ENCODE measurements around the gene STX3.

STX3 gene

DNA sequence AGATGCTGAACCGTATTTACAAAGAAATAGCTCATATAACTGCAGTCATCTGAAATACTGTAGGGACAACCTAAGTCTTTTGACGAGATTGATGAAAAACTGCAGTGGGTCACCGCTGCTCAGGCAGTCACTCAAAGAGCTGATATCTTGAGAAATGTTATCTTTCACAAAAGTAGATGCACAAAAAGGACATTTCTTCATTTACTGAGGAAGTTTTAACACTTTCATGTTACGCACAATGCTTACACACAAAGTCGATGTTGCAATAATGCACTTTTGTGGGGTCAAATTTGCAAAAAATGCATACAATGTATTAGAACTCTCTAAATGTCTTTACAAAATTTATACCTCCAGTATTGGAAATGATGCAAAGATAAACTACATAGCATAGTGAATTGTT lies 25.3 kb upstream of the STX3 start:
- H3K4me1 Mint-ChIP-seq, result peaks cover 7% of the 10 kb centered on the region
- DNase-seq (ENCODE audit: low spot score in 2 of 2) (no peak), ATAC-seq (replicated peaks; ENCODE audit: extremely low read depth, poor library complexity, severe bottlenecking) (no peak)
- H3K4me3 Mint-ChIP-seq, result no peak overlapping the region
- no peaks in the 10 kb centered on the region for H3K36me3 Mint-ChIP-seq (ENCODE audit: insufficient read depth)
- peaks cover under 1% of the 10 kb centered on the region for H3K27me3 Mint-ChIP-seq
- H3K9me3 Mint-ChIP-seq, result no peaks in the 10 kb centered on the region
- H3K27ac Mint-ChIP-seq (ENCODE audit: low read depth), result no peak overlapping the region

DNA sequence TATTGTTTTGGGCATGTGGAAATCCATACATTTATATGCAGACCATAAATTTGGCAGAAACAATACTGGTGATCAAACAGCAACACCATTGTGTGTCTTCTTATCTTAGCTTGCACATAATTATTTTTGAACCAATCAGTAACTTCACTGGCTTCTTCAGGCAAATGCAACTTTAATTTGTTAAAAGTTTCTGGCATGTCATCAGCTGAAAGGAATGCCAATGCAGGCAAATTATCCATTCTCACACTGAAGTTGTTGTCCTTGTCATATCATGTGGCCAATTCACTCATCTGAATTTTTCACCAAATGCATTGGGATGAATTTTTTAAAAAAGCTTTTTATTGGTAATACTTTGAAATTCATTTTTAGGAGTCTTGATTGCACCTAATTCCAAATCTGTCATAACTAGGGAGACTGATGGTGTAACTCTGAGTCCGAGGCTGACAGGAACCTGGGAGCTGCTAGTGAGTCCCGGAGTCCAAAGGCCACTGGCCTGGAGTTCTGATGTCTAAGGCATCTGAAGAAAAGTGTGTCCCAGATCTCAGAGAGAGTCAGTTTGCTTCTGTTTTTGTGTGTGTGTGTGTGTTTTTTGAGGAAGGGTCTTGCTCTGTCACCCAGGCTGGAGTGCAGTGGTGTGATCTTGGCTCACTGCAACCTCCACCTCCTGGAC lies 24.1 kb upstream of the STX3 start:
- DNase-seq (ENCODE audit: low spot score in 2 of 2), result no peak
- H3K36me3 Mint-ChIP-seq (ENCODE audit: insufficient read depth), result no peaks in the 10 kb centered on the region
- no peaks in the 10 kb centered on the region for H3K9me3 Mint-ChIP-seq
- H3K4me3 Mint-ChIP-seq, result no peak overlapping the region
- peaks cover 7% of the 10 kb centered on the region for H3K4me1 Mint-ChIP-seq
- no peaks in the 10 kb centered on the region for H3K27me3 Mint-ChIP-seq
- H3K27ac Mint-ChIP-seq (ENCODE audit: low read depth), result no peak overlapping the region
- no peak for ATAC-seq (replicated peaks; ENCODE audit: extremely low read depth, poor library complexity, severe bottlenecking)

DNA sequence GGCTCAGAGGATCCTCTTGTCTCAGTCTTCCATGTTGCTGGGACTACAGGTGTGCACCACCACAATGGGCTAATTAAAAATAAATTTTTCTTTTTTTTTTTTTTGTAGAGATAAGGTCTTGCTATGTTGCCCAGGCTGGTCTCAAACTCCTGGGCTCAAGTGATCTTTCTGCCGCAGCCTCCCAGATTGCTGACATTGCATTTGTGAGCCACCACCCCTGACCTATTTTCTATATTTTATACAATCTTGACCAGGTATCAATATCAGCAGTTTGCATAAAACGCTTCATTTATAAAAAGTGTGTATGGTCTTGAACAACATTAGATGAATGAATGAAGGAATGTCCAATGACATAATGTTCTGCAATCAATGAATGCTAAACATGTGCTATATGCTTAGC lies 9.1 kb upstream of the STX3 start:
- Mint-ChIP-seq H3K9me3 (no peaks in the 10 kb centered on the region), H3K27ac (ENCODE audit: low read depth) (no peak overlapping the region)
- no peak for ATAC-seq (replicated peaks; ENCODE audit: extremely low read depth, poor library complexity, severe bottlenecking)

GRCh38 chr11:59753650-59754493 lies 1.3 kb upstream of the STX3 start:
- DNase-seq (ENCODE audit: low spot score in 2 of 2) (peak; percentile 64 to 79), ATAC-seq (replicated peaks; ENCODE audit: extremely low read depth, poor library complexity, severe bottlenecking) (peak; percentile 61)
- Mint-ChIP-seq H3K27ac (ENCODE audit: low read depth) (peak overlapping the region; percentile 82), H3K27me3 (peaks cover 19% of the 10 kb centered on the region), H3K4me1 (peaks cover 31% of the 10 kb centered on the region), H3K36me3 (ENCODE audit: insufficient read depth) (peaks cover 10% of the 10 kb centered on the region), H3K4me3 (peak overlapping the region; percentile 93), H3K9me3 (no peaks in the 10 kb centered on the region)

More for the DNA sequence above, 9.1 kb upstream of the STX3 start:
- H3K27me3 Mint-ChIP-seq, result peaks cover 60% of the 10 kb centered on the region
- no peak for DNase-seq (ENCODE audit: low spot score in 2 of 2)
- H3K4me1 Mint-ChIP-seq, result no peaks in the 10 kb centered on the region
- H3K4me3 Mint-ChIP-seq, result no peak overlapping the region
- no peaks in the 10 kb centered on the region for H3K36me3 Mint-ChIP-seq (ENCODE audit: insufficient read depth)

DNA sequence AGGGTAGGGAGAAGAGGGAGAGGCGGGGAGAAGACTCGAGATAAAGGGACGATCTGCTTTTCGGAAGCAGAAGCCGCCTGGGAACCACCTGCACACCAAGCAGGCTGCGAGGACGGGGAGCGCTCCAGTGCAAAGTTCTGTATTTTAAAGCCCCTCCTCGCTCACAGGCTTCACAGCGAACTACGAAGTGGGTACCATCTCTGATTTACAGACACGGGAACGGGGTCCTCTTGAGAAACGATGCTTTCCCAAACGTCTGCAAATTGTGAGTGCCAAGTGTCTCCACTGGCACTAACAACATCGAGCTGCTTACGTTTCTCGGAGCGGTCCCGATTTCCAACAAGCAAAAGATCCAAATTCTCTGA lies 700 bp upstream of the STX3 start:
- DNase-seq (ENCODE audit: low spot score in 2 of 2) (no peak), ATAC-seq (replicated peaks; ENCODE audit: extremely low read depth, poor library complexity, severe bottlenecking) (peak; percentile 30)
- peak overlapping the region; percentile 82 for H3K27ac Mint-ChIP-seq (ENCODE audit: low read depth)
- H3K4me1 Mint-ChIP-seq, result peaks cover 31% of the 10 kb centered on the region
- no peaks in the 10 kb centered on the region for H3K9me3 Mint-ChIP-seq
- H3K36me3 Mint-ChIP-seq (ENCODE audit: insufficient read depth), result peaks cover 10% of the 10 kb centered on the region
- peak overlapping the region; percentile 93 for H3K4me3 Mint-ChIP-seq
- peaks cover 13% of the 10 kb centered on the region for H3K27me3 Mint-ChIP-seq

GRCh38 chr11:59755701-59756557 lies 753 bp downstream of the STX3 start:
- Mint-ChIP-seq H3K27ac (ENCODE audit: low read depth) (no peak overlapping the region), H3K4me3 (peak overlapping the region; percentile 93)
- ATAC-seq (replicated peaks; ENCODE audit: extremely low read depth, poor library complexity, severe bottlenecking), result peak; percentile 33

DNA sequence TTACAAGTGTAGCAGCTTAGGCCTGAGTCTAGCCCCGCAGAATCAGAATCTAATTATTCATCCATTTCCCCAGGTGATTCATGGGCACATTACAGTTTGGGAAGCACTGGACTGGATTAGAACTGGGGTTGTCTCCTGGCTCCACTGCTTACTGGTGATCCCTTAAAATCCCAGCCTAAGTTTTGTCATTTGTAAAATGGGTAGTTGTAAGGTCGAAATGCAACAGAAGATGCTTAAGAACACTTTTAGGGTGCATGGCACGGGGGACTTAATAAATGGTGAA lies 1.3 kb downstream of the STX3 start:
- Mint-ChIP-seq H3K27ac (ENCODE audit: low read depth) (no peak overlapping the region), H3K9me3 (no peaks in the 10 kb centered on the region), H3K4me3 (peak overlapping the region; percentile 93), H3K4me1 (peaks cover 31% of the 10 kb centered on the region), H3K27me3 (no peaks in the 10 kb centered on the region), H3K36me3 (ENCODE audit: insufficient read depth) (peaks cover 10% of the 10 kb centered on the region)
- DNase-seq (ENCODE audit: low spot score in 2 of 2) (no peak), ATAC-seq (replicated peaks; ENCODE audit: extremely low read depth, poor library complexity, severe bottlenecking) (no peak)

More at GRCh38 chr11:59755701-59756557, 753 bp downstream of the STX3 start:
- peak in 1 of 2 donors; percentile 14 for DNase-seq (ENCODE audit: low spot score in 2 of 2)
- peaks cover 10% of the 10 kb centered on the region for H3K36me3 Mint-ChIP-seq (ENCODE audit: insufficient read depth)
- H3K9me3 Mint-ChIP-seq, result no peaks in the 10 kb centered on the region
- peaks cover 31% of the 10 kb centered on the region for H3K4me1 Mint-ChIP-seq
- peaks cover 3% of the 10 kb centered on the region for H3K27me3 Mint-ChIP-seq

GRCh38 chr11:59756845-59757244 lies 1.7 kb downstream of the STX3 start:
- DNase-seq (ENCODE audit: low spot score in 2 of 2) (no peak), ATAC-seq (replicated peaks; ENCODE audit: extremely low read depth, poor library complexity, severe bottlenecking) (no peak)
- Mint-ChIP-seq H3K4me3 (peak overlapping the region; percentile 93), H3K9me3 (no peaks in the 10 kb centered on the region), H3K36me3 (ENCODE audit: insufficient read depth) (peaks cover 10% of the 10 kb centered on the region), H3K4me1 (peaks cover 31% of the 10 kb centered on the region), H3K27me3 (no peaks in the 10 kb centered on the region), H3K27ac (ENCODE audit: low read depth) (no peak overlapping the region)

GRCh38 chr11:59758401-59759037 lies 3.3 kb downstream of the STX3 start:
- ATAC-seq (replicated peaks; ENCODE audit: extremely low read depth, poor library complexity, severe bottlenecking), result no peak
- Mint-ChIP-seq H3K4me1 (peaks cover 31% of the 10 kb centered on the region), H3K27ac (ENCODE audit: low read depth) (no peak overlapping the region), H3K4me3 (no peak overlapping the region), H3K36me3 (ENCODE audit: insufficient read depth) (peaks cover 10% of the 10 kb centered on the region), H3K27me3 (no peaks in the 10 kb centered on the region), H3K9me3 (no peaks in the 10 kb centered on the region)
- DNase-seq (ENCODE audit: low spot score in 2 of 2), result no peak

DNA sequence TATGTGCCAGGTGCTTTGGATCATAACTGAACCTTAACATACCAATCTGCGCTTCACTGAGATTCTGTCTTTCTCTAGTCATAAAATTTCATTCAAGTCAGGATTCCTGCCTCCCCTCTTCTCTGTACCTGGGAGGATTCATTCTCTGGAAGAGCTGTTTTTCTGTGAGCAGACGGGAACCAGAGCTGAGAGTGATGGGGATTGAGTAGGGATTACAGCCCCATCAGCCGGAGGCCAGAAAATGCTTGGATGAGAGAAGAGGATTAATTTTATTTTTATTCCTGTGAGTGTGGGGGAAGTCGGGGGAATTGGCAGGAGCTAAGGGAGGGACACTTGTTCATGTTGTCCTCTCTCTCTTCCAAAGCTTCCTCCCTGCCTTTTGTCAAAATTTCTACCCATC lies 4.7 kb downstream of the STX3 start:
- Mint-ChIP-seq H3K27me3 (no peaks in the 10 kb centered on the region), H3K36me3 (ENCODE audit: insufficient read depth) (peaks cover 4% of the 10 kb centered on the region), H3K27ac (ENCODE audit: low read depth) (no peak overlapping the region), H3K4me3 (no peak overlapping the region), H3K9me3 (no peaks in the 10 kb centered on the region), H3K4me1 (peaks cover 19% of the 10 kb centered on the region)
- ATAC-seq (replicated peaks; ENCODE audit: extremely low read depth, poor library complexity, severe bottlenecking) (no peak), DNase-seq (ENCODE audit: low spot score in 2 of 2) (no peak)

DNA sequence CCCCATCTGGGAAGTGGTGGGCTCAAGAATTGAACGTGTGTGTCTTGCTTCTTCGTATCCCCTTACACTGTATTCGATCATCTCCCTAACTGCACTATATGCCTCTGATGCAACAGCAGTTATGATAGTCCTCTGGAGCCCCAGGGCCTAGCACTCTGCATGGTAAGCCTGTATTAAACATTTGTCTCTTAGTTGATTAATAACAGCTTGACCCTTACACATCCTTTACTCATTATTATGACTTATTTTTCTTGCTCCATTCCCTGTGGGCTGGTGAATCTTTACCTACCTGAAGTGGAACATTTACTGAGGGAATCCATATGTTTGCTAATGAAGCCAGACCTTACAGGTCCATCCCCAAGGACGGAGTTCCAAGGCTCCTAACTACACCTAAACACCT lies 5.6 kb downstream of the STX3 start:
- no peaks in the 10 kb centered on the region for H3K9me3 Mint-ChIP-seq
- peaks cover 22% of the 10 kb centered on the region for H3K4me1 Mint-ChIP-seq
- peaks cover 3% of the 10 kb centered on the region for H3K36me3 Mint-ChIP-seq (ENCODE audit: insufficient read depth)
- DNase-seq (ENCODE audit: low spot score in 2 of 2) (no peak), ATAC-seq (replicated peaks; ENCODE audit: extremely low read depth, poor library complexity, severe bottlenecking) (no peak)
- no peaks in the 10 kb centered on the region for H3K27me3 Mint-ChIP-seq
- H3K4me3 Mint-ChIP-seq, result no peak overlapping the region
- H3K27ac Mint-ChIP-seq (ENCODE audit: low read depth), result no peak overlapping the region

DNA sequence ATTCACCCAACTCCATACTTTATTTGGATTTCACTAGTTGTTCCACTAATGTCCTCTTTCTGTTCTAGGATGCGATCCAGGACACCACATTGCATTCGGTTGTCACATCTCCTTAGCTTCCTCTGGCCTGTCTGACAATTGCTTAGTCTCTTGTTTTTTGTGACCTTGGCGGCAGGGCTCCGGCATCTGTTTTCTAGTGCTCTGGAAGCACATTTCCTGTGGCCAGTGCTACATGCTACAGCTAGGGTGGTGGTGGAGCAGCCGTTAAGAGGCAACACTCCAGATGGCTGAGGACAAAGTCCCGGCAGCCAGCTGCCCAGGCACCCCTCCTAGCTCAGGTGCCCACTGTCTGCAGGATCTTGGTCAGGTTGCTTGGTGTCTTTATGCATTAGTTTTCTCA lies 6.8 kb downstream of the STX3 start:
- Mint-ChIP-seq H3K9me3 (no peaks in the 10 kb centered on the region), H3K4me3 (no peak overlapping the region), H3K36me3 (ENCODE audit: insufficient read depth) (no peaks in the 10 kb centered on the region), H3K27ac (ENCODE audit: low read depth) (no peak overlapping the region), H3K27me3 (no peaks in the 10 kb centered on the region), H3K4me1 (peaks cover 14% of the 10 kb centered on the region)
- no peak for ATAC-seq (replicated peaks; ENCODE audit: extremely low read depth, poor library complexity, severe bottlenecking)
- no peak for DNase-seq (ENCODE audit: low spot score in 2 of 2)
